Epithelial cell of esophagus (primary cell): Measurements from ENCODE around the gene COL1A1.

Source experiments
- DNase-seq: peaks from one replicate; pipeline ENCODE4 v3.0.0; 2010; ENCODE audit warnings: low read depth
- H3K4me3 ChIP-seq: 2 replicates; pipeline ENCODE4 v1.5.1; 2011; ENCODE audit warnings: mild to moderate bottlenecking, low read length, control low read depth
- CTCF ChIP-seq: IDR thresholded peaks from 2 replicates; pipeline ENCODE4 v1.5.1; 2011; ENCODE audit warnings: low read depth, mild to moderate bottlenecking, low read length, control low read depth, inconsistent platforms; ENCODE audit not compliant: insufficient read depth; ENCODE audit errors: missing control alignments

Gene COL1A1

GRCh38 chr17:50165466-50165865 is 36.0 kb downstream of the COL1A1 start:
- DNase-seq: no peak
- no peak for TF ChIP-seq CTCF
- H3K4me3 ChIP-seq: no peak overlapping the region

- TF ChIP-seq CTCF: no peak
- no peak overlapping the region for H3K4me3 ChIP-seq
- DNase-seq: no peak
These were observed 36.4 kb downstream of the COL1A1 start for GRCh38 chr17:50165066-50165465.

GRCh38 chr17:50164697-50164988 is 36.8 kb downstream of the COL1A1 start:
- no peak for TF ChIP-seq CTCF
- H3K4me3 ChIP-seq: no peak overlapping the region
- DNase-seq: no peak

DNA sequence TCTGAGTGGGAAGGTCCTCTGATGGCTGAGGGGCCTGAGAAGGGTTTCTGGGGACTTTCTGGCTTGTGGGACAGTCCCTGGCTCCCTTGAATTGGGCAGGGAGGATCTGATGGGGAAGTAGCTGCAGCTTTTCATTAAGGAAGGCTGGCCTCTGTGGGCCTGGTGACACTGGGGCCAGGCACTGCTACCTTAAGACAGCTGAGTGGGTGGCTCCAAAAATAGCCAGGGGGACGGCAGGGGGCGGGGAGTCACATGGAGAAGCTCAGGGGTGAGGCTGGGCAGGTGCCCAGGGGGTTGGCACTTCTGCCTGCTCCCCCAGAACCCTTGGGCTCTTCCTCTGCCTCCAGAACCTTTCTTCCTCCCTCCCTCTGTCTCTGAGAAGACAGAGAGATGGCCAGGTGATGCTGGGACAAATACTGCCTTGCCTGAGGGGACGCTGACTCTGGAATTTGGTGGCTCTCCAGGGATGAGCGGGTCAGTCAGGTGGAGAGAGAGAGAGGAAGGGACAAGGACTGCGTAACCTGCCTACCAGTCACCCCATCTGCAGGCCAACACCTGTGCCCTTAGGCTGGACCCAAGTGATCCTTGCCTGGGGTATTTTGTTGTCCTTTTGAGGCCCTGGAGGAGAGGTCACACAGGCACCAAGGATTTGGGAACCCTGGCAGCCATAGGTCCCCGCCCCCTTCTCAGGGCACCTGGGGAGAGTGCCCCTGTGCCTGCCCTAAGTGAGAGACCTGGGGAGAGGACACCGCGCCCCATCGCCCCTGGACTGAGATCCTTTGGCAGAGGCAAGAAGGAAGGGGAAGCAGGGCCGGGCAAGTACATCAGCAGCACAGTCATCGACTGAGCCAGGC is 37.4 kb downstream of the COL1A1 start:
- TF ChIP-seq CTCF: no peak
- DNase-seq: no peak
- no peak overlapping the region for H3K4me3 ChIP-seq

DNA sequence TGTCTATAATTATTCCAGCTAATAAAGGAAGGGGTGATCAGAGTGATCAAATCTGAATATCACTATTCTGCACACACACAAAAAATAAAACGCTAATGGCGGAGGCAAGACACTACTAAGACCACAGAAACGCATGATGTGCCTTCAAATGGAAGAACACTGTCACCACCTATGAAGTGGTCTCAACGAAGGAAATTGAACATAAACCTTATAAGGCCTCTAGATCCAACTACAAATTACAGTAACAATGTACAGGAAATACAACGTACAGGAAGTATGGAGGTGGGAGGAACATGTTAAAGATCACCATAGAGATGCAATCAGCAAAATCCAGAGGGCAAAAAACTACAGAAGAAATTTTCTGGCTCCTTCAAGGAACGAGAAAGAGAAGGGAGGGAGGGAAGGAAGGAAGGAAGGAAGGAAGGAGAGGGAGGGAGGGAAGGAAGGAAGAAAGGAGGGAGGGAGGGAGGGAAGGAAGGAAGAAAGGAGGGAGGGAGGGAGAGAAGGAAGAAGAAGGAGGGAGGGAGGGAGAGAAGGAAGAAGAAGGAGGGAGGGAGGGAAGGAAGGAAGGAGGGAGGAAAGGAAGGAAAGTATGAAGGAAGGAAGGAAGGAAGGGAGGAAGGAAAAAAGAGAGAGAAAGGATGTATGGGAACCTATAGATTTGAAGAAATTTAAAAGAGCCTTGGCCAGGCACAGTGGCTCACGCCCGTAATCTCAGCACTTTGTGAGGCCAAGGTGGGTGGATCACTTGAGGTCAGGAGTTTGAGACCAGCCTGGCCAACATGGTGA is 38.8 kb downstream of the COL1A1 start:
- DNase-seq: no peak
- no peak overlapping the region for H3K4me3 ChIP-seq
- no peak for TF ChIP-seq CTCF

- no peak overlapping the region for H3K4me3 ChIP-seq
- no peak for TF ChIP-seq CTCF
- no peak for DNase-seq
These were observed 39.5 kb downstream of the COL1A1 start for GRCh38 chr17:50161911-50162288.
